RKO (cell line): Measurements from ENCODE around the gene CRY1.
"Not testable (repeated sequence)": the region's sequence is repeated elsewhere in the genome, so short reads cannot be mapped to it uniquely, and the experiment has no call there.

Experiments
- DNase-seq: peaks from one replicate; pipeline ENCODE4 v3.0.0-alpha.2; 2016; ENCODE audit warnings: low spot score

The CRY1 gene

DNA sequence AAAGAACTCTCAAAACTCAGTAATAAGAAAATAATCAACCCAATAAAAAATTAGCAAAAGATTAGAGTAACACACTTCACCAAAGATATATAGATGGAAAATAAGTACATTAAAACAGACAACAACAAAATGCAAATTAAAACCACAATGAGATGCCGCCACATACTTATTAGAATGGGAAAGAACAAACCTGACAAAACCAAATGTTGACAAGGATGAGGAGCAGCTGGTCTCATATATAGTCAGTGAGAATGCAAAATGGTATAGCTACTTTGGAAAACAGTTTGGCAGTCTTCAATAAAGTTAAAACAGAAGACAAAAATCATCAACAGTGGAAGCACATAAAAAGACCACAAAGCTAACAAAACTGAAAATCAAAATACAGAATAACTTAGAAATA lies 29.1 kb downstream of the CRY1 start:
- DNase-seq = no peak

GRCh38 chr12:107058190-107058589 lies 35.2 kb downstream of the CRY1 start:
- no peak for DNase-seq

DNA sequence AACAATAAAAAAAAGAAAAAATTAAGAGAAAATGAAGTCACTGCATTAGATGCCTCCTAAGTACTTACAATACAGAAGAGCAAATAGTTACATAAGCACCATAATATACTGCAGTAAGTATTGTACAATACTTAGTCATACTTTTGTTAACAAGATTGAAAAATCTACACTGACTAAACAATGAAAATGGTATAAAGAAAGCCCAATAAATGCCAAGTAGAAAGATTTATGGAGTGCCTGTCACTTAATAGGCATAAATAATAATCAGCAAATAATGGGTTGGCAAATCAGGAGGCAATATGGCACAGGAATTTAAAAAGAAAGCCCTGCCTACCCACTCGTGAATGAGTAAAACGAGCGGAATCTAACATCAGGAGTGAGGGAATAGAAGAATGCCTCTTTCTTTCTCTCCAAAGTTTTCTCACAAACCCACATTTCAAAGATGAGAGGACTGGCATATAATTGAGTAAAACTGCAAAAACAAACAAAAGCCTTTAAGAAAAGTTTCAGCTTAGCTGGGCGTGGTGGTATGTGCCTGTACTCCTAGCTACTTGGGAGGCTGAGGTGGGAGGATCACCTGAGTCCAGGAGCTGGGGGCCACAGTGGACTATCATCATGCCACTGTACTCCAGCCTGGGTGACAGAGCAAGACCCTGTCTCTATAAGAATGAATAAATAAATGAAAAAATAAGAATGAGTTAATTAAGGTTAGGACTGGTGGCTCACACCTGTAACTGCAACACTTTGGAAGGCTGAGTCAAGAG lies 36.1 kb downstream of the CRY1 start:
- DNase-seq = peak; percentile 49

DNA sequence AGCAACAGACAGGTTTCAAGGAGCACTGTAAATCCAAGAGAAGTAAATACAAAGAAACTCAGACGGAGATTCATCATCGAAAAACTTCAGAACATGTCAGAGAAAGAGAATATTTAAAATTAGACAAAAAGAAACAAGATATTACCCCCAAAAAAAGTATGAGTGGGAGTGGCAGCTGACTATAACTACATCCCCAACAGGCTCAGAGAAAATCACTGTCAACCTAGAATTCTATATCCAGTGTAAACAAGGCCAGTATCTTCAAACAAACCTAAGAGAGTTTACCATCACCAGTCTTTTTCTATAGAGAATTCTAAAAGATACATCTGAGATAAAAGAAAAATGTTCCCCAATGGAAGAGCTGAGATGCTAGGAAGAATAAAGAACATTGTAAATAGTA lies 39.6 kb downstream of the CRY1 start:
- no peak for DNase-seq

DNA sequence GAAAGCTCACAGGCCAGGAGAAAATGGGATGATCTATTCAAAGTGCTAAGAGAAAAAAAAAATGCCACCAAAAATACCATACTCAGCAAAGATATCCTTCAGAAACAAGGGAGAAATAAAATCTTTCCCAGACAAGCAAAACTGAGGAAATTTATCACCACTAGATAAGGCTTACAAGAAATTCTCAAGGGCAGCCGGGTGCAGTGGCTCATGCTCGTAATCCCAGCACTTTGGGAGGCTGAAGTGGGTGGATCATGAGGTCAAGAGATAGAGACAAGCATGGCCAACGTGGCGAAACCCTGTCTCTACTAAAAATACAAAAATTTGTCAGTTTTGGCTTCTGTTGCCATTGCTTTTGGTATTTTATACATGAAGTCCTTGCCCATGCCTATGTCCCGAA lies 48.2 kb downstream of the CRY1 start:
- DNase-seq = no peak

GRCh38 chr12:107042801-107043200 lies 50.5 kb downstream of the CRY1 start:
- no peak for DNase-seq

DNA sequence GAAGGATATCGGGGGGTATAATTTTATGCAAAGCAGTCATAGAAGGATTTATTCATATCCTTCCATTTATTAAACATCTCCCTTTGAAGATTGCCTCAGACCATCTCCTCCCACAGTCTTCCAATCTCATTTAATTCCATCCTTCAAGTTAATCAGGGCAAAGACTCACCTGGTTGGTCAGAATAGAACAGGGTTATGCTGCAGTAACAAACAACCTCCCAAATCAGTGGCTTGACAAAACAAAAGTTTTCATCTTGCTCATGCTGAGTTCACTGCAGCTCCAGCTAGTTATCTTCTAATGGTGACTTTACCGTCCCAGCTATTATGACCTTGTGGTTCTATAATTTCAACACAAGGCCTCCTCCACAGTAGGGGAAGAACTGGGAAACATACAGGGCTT lies 57.6 kb downstream of the CRY1 start:
- no peak for DNase-seq

DNA sequence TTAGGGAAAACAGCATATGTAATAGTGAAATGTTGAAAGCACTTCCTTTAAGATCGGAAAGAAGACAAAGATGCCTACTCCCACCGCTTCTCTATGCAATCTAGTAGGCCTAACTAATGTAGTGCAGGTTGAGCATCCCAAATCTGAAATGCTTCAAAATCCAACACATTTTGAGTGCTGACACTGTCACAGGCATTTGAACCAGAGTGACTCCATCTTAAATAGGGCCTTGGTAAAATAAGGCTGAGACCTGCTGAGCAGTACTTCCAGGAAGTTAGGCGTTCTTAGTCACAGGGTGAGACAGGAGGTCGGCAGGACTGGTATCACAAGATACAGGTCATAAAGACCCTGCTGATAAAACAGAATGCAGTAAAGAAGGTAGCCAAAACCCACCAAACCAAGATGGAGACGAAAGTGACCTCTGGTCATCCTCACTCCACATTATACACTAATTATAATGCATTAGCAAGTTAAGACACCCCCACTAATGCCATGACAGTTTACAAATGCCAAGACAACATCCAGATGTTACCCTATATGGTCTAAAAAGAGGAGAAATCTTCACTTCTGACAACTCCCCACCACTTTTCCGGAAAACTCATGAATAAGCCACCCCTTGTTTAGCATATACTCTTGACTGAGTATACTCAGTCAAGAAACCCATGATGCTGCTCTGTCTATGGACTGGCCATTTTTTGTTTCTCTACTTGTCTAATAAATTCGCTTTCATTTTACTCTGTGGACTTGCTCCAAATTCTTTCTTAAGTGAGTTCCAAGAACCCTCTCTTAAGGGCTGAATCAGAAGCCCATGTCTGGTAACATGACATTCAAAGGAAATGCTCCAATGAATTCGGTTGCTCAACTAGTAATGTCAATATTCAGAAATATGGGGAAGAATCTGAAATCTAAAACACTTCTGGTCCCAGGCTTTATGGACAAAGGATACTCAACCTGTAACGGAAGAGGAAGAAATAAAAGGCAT lies 59.3 kb downstream of the CRY1 start:
- no peak for DNase-seq

GRCh38 chr12:107032266-107032665 lies 61.1 kb downstream of the CRY1 start:
- no peak for DNase-seq

DNA sequence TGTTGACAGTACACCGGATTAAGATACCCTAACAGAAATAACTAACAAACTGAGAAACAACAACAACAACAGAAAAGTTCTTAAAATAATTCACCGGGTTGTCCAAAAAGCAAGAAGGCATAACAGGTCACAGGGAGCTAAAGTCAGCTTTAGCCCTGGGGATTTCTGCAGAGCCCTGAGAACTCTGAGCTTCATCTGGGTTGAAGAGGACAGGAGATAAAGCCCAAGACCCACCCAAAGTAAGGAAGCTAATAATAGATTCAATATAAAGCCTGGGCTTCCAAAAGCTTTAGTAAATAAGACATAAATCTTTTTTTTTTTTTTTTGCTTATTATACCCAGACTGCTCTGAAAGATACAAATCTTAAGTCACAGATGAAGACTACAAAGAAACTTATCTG lies 62.3 kb downstream of the CRY1 start:
- no peak for DNase-seq

DNA sequence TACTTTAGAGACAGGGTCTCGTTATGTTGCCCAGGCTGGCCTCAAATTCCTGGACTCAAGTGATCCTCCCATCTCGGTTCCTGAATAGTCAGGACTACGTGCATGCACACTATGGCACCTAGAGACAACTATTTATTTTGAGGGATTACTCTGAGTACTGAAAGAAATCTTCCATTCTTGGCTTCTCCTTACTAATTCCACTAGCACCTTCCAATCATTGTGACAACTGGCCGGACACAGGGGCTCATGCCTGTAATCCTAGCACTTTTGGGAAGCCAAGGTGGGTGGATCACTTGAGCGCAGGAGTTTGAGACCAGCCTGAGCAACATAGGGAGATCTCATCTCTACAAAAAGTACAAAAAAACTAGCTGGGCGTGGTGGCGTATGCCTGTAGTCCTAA lies 64.3 kb downstream of the CRY1 start:
- no peak for DNase-seq

- peak; percentile 94 for DNase-seq
Observed at GRCh38 chr12:107027636-107028053, 65.7 kb downstream of the CRY1 start.

DNA sequence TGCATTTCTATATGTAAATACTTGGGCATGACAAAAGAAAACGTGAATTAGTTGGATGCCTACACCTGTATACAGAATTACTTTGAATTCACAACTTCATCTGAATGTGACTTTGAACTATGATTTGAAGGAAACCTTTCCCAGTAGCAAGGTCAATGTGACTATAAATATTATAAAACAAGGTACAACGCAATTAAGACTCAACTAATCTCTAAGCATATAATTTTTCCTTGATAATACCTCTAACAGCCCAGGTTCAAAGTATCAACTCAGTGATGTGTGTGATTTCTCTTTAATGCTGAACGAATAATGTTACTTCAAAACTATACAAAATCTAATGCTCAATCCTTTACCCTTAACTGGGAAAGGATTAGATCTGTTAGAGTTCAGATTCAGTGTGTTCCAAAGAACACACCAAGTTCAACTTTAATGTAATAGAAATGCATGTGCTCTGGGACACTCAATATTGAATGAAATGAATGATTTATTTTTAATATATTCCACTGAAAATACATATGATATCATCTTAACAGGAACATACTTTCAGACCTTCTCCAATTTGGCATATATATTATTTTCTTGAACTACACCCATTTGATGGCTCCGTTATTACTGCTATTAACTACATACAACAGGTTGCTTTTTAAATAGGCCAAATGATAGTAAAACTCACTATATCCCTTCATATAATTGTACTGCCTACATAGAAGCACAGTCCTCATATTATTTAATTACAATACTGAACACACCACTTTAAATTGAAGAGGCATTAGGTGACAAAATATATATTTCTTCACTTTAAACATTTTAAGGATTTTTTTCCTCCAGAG lies 66.3 kb downstream of the CRY1 start:
- DNase-seq = no peak

DNA sequence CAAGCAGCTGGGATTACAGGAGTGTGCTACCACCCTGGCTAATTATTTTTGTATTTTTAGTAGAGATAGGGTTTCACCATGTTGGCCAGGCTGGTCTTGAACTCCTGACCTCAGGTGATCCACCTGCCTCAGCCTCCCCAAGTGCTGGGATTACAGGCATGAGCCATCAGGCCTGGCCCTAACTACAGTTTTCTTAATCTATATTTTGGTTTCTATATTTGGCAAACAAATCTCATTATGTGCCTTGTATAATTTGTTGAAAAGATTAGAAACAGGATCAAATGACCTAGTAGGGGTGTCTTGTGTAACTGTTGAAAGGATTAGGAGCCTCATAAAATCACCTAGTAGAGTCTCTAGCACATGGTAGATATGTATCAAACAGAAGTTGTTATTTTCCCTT lies 67.0 kb downstream of the CRY1 start:
- not testable (repeated sequence) for DNase-seq

- DNase-seq = no peak
Observed at GRCh38 chr12:107025671-107026070, 67.7 kb downstream of the CRY1 start.

DNA sequence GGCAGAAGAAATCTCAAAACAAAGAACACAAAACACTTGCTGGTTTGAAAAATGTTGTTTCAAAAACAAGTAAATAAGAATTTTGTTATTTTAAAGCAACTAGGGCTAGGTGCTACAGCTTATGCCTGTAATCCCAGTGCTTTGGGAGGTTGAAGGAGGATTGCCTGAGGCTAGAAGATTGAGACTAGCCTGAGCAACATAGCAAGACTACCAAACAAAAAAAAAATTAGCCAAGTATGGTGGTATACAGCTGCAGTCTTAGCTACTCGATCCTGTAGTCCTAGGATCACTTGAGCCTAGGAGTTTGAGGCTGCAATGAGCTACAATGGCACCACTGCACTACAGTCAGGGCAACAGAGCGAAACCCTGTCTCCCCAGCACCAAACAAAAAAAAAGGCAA lies 73.8 kb downstream of the CRY1 start:
- no peak for DNase-seq

- DNase-seq = no peak
Observed at GRCh38 chr12:107017042-107017441, 76.3 kb downstream of the CRY1 start.

DNA sequence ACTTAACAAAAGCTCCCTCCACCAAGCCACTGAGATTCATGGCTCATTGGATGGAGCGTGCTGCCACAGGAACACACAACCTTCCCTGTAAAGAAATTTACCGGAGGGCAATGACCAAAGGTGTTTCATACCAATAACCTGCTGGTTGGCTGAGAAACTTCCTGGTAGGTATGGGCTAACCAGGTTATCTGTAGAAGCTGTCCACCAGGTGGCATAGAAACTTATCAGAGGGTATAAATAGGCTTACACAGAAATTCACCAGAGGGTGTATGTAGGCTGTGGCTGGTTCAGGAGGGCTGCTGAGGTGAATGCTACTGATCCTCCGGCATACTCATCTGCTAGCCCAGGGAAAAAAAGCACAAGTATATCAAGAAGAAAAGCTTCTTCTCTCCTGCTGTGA lies 79.3 kb downstream of the CRY1 start:
- no peak for DNase-seq

GRCh38 chr12:107012736-107013425 lies 80.5 kb downstream of the CRY1 start:
- DNase-seq = no peak

DNA sequence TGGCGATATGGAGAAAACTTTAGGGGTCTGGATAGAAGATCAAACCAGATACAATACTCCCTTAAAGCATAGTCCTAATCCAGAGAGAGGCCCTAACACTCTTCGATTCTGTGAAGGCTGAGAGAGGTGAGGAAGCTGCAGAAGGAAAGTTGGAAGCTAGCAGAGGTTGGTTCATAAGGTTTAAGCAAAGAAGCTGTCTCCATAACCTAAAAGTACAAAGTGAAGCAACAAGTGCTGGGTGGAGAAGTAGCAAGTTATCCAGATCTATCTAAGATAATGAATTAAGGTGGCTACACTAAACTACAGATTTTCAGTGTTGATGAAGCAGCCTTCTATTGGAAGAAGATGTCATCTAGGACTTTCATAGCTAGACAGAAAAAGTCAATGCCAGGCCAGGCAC lies 81.8 kb downstream of the CRY1 start:
- no peak for DNase-seq

- no peak for DNase-seq
Observed at GRCh38 chr12:107007411-107007810, 85.9 kb downstream of the CRY1 start.

DNA sequence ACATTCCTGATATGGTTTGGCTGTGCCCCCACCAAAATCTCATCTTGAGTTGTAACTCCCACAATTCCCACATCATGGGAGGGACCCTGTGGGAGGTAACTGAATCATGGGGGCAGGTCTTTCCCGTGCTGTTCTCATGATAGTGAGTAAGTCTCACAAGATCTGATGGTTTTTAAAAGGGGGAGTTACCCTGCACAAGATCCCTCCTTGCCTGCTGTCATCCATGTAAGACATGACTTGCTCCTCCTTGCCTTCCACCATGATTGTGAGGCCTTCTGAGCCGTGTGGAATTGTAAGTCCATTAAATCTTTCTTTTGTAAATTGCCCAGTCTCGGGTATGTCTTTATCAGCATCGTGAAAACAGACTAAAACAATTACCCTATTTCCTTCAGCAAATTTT lies 90.7 kb downstream of the CRY1 start:
- peak; percentile 14 for DNase-seq
